HG02678 (cell line): ENCODE results near the gene BZW1.
"Not testable (repeated sequence)": the region's sequence is repeated elsewhere in the genome, so short reads cannot be mapped to it uniquely, and the experiment has no call there.

ENCODE experiments used
- ATAC-seq: cut with Tn5 transposase; IDR thresholded peaks from one replicate; pipeline ENCODE4 v1.9.1; 2021; ENCODE audit warnings: mild to moderate bottlenecking, moderate library complexity; ENCODE audit not compliant: unreplicated experiment

BZW1 gene

DNA sequence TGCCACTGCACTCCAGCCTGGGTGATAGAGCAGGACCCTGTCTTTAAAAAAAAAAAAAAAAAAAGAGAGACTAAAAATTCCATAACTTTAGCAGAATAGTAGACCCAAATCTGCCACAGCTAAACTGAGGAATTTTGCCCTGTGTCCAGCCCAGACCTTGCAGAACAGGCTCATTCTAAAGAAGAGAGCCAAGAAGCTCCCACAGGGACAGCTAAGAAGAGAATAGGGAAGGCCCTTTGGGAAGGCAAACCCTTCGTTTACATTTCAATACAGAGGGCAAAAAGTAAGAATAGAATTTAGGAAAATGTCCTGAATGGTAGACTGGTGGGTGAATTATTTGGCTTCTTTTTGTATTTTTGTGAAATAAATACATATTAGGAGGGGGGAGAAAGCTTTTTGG, 21.5 kb upstream of the BZW1 start:
- no peak for ATAC-seq

DNA sequence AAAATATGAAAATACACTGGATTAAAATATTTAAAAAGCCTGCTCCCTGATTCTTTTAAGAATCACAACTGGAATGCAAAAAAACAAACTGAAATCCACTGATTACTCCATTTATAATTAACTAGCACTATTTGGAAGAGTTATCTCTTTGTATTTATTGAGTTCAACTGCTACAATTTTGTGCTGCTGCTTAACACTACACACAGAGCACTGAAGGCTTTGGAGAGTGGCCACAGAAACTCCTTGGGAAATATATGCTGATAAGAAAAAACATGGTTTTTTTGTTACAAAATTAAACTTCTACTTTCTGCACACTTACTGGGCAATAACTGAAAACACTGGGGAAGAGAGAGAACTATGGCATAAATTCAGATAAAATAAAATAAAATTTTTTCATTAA, 19.8 kb upstream of the BZW1 start:
- ATAC-seq, result no peak

DNA sequence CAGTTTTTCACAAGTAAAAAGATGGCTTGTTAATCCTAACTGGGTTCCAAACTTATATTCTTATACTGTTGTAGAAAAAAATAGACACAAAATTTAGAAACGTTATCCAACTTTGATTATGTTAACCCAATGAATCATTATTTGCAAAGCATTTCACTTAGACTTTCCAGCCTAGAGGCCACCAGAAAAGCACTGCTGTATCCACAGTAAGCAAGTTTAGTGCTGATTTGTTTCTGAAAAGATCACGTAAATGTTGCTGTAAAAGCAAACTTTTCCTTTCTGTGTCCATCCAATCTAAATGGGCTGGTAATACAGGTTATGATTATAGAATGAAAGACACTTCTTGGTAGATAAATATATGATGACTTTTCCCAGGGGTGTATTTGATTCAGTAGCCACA, 17.6 kb upstream of the BZW1 start:
- no peak for ATAC-seq

DNA sequence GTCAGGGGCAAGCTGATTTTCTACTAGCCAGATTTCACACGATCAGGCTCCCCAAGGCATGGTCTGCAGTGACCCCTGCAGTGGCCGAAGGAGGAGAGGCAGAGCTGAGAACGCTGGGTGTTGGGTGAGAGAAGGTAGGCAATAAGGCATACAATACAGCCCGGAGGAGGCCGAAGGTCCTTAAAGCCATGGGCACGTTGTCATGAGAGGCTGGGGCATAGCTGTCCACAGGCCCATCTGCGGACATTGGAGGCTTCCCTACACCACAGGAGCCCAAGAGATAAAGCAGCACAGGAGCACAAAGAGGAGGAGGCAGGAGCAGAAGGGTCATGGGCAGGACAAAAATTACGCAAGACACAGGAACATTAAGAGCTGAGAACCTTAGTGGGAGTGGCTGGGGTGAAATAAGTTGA, 16.7 kb upstream of the BZW1 start:
- no peak for ATAC-seq

DNA sequence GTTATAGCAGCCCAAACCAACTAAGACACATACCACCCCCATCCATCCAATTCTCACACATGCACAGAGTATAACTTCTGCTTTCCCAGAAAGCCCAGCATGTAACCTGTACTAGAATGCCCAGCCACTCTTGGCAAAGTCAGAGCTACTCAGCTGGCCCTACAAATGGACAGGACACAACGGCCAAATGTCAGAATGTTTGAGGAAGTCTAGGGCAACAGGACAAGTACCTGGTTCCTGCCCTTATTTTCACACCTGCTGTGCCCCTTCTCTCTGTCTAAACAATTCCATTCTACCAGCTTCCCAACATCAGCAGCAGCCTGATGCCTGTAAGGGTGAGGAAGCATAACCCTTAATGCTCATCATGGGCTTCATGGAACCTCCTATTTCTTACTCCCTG, 15.1 kb upstream of the BZW1 start:
- ATAC-seq, result no peak

DNA sequence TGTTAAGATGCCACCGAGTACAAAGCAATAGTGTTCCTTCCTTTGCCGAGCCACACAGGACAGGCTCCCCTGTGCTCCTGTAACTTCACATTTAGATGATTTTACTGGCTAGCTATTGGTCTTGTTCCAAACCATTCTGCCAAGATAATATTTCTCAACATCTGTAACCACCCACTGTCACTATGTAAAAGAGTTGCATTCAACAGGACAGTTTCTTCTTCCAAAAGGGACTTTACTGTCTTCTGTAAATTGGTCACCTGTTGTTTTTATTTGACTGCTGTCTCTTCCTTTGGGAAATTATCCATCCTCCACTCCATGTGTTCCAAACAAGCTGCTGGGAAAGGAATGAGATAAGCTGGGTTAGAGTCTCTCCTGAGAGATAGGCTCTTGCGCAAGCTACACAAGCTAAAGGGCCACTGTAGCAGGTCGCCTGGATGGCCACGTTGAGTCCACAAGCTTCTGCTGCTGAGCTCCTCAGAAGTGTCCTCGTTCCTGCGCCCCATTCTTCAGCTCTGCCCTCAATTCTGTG, 14.4 kb upstream of the BZW1 start:
- ATAC-seq, result no peak

DNA sequence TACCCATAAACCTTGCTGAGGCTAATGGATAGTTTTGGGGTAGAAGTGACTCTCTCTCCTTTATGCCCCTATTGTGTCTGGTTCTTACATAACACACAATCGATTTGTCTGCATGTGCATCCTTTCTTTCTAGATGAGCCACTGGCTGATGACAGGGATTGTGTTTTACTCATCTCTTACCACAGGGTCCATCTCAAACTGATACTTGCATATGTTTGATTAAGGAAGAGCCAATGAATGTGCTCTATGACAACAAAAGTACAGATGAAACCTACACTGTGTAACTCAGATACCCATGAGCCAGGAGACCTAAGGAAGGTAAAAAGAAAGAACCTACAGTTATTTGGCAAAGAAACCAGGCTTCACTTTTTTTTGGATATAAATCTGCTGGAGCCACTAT, 13.2 kb upstream of the BZW1 start:
- no peak for ATAC-seq

DNA sequence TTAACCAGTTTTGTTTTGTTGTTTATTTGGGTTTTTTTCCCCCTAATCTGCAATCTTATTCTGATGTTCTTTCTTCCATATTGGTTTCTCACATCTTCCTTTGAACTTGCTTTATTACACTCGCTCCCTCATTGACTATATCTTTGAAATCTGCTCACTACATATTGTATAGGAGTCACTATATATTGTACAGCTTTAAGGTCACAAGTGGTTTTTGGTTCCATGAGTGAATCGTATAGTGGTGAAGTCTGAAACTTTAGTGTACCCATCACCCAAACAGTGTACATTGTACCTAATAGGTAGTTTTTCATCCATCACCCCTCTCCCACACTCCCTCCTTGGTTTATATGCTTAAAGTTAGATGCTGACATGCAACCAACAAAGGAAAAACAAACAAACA, 11.3 kb upstream of the BZW1 start:
- no peak for ATAC-seq

DNA sequence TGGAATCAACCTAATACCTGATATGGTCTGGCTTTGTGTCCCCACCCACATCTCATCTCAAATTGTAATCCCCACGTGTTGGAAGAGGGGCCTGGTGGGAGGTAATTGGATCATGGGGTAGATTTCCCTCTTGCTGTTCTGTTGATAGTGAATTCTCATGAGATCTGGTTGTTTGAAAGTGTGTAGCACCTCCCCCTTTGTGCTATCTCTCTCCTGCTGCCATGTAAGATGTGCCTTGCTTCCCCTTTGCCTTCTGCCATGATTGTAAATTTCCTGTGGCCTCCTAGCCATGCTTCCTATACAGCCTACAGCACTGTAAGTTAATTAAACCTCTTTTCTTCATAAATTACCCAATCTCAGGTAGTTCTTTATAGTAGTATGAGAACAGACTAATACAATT, 10.3 kb upstream of the BZW1 start:
- not testable (repeated sequence) for ATAC-seq

DNA sequence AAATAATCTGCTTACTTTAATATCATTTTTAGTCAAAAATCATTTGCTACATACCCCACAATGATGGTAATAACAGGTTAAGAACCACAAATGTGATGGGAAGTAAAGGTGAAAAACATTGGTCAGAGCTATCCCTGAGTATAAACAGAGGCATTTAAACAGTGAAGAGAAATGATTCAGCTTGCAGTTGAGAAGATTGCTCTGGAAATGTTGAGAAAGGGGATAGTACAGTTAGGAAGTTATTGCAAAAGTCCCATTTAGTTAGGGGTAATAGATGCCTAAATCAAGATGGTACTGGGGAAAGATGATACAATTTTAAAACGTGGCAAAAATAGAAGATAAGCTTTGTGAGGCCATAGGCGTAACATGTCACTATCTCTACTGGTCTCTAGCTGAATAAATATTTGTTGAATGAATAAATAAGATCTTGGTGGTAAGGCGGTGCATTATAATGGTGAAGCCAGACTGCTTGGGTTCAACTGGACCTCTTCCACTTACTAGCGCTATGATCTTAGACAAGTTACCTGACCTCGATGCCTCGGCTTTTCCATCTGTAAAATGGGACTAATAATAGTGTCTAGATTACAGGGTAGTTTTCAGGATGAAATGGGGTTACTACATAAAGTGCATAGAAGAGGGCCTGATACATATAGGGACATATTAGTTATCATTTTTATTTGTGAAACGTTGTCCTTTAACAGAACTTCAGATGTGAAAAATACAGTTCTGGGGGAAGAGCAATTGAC, 2.0 kb upstream of the BZW1 start:
- no peak for ATAC-seq

DNA sequence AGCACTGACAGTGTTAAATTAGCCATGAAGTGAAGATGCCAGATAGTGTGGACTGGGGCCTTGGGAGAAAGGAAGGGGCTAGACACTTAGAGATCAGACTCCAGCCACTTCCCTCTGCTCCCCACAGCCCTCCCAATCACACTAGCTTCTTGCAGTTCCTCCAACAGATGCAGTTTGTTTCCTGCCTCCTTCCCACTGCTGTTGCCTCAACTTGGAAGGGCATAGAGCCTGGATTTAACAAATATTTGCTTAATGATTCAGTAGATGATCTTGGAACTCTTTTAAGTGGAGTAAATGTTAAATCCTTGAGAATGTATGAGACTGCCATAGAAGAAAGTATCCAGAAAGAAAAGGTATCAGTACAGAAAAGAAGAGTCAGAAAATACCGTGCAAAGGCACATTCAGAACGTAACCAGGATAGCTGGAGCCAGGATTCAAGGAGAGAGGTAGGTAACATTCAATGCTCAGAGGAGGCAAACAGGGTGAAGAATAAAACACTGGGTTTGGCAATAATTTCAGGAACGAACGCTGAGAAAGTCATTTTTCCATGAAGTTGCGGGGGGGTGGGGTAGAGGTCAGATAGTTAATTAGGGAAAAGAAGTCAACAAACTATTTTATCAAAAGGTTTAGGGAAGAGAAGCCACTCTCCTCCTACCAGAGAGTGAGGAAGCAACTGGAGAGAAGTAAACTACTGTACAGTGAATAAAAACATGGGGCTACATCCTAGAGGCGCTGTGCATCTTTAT, 1.3 kb upstream of the BZW1 start:
- ATAC-seq, result no peak

DNA sequence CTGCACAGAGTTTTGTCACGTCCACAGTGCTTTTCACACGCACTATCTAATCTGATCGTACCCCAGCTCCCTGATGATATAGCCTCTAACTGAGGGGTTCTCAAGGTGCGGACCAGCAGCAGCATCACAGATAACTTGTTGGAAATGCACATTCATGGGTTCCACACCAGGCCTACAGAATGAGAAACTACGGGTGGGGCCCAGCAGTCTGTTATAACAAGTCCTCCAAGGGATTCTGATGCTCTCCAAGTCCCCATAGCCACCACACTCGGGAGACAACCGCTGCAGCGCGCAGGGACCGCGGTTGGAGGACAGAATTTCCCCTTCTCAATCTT, 745 bp upstream of the BZW1 start:
- no peak for ATAC-seq

DNA sequence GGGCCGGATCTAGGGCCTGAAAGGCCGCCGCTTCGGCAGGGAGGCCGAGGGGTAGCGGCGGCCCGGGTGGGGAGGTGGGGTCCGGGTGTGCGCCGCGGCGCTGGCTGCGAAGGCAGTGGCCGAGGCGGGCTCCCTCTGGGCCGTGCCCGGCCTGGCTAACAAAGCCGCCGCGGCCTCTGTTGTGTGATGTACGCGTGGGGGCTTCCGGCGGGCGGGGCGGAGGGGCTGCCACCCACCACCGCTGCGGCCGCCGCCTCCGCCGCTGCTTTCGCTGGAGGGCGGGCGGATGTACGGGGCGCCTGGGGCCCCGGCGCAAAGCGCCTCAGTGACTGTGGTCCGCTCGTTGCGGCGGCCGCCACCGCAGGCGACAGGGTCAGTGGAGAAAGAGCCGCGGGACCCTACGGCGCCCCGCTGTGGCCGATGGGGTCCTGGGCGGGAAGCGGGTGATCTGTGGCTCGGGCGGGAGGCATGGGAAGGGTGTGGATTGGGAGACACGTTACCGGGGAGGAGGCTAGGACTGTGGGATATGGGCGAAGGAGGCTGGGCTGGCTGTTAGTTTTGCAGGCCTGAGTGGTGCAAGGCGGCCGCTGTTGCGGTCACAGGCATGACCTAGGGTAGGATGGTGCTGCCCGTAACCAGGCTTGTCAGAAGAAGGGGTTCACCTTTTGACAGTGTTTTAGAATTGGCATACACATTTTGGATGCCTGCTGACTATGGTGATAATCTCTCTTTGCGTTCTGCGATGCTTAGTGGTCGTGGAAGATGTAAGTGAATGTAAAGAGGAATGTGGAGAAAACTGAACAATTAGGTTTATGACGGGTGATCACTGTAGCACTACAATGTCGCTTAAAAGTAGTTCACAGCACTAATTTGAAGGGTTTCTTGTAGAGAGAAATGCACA, 662 bp downstream of the BZW1 start:
- ATAC-seq, result peak; percentile 29

DNA sequence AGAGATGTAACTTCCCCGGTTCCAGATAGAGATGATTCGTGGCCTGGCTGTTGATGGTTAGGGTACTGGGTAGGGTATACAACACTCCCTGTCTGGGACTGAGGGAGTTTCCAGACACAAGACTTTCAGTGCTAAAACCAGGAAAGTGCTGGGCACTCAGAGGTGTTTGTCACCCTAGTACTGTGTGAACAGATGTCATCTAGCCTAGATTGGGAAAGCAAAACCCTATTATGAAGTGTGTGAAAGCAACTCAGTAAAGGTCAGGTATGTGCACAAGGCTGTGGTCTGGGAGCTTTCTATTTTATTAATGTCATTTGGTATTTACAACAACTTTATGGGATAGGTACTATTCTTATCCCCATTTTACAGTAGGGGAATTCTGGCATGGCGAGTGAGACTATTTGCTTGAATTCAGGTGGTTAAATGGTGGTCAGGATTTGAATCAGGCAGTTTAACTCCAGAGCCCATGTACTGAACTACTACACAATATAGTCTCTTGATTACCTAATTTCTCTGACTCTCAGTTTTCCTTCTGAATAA, 2.6 kb downstream of the BZW1 start:
- peak; percentile 15 for ATAC-seq

DNA sequence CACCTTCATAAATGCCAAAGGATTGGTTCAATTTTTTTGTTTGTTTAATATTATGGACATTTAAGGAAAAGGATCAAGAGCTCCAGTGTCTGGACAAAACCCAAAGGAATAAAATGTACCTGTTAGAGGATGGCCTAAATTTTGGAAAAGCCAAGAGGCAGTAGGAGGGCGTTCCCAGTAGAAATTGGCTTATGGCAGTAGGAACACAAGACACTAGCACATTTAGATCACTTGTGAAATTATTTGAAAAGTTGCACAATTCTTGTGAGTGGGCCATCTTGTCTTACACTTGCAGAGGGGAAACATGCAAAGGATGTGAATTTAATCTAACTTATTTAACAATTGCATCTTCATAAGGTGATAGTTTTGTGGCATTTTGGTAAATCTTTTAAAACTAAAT, 3.2 kb downstream of the BZW1 start:
- no peak for ATAC-seq

DNA sequence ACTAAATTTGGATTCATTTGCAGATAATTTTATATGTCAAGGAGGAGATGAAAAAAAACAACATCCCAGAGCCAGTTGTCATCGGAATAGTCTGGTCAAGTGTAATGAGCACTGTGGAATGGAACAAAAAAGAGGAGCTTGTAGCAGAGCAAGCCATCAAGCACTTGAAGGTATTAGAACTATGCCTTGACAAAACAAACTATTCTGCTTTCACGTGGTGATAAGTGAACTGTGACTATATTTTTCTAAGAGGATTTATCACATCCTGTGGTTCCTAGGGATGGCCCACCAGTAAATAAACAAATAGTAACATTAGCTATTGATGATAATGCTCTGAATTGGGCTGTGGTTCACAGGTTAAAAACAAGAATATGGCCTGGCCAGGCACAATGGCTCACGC, 7.0 kb downstream of the BZW1 start:
- ATAC-seq, result not testable (repeated sequence)

DNA sequence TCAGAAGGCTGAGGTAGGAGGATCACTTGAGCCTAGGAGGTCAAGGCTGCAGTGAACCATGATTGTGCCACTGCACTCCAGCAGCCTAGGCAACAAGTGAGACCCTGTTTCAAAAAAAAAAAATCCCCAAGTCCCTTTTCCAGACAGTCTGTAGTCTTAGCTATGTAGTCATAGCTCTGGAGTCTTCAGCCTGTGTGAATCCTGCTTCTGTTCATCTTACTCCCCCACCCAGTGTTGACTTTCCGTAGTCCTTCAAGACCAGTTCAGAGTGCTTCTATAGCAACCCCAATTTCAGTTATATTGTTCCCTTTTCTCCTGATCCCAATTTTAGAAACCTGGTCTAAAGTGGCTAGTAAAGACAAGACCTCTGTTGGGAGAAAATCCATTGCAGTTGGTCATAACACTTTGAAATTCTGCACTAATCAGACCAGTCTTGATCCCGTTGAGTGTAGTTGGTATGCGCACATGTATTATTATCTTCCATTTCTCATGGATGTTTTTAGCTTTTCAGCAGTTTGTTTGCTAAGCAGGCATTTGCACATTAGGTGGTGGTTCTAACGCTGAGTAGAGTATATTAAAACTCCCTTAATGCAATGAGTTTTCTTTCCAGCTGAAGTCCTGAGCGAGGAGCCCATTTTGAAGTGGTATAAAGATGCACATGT, 9.0 kb downstream of the BZW1 start:
- ATAC-seq, result no peak

DNA sequence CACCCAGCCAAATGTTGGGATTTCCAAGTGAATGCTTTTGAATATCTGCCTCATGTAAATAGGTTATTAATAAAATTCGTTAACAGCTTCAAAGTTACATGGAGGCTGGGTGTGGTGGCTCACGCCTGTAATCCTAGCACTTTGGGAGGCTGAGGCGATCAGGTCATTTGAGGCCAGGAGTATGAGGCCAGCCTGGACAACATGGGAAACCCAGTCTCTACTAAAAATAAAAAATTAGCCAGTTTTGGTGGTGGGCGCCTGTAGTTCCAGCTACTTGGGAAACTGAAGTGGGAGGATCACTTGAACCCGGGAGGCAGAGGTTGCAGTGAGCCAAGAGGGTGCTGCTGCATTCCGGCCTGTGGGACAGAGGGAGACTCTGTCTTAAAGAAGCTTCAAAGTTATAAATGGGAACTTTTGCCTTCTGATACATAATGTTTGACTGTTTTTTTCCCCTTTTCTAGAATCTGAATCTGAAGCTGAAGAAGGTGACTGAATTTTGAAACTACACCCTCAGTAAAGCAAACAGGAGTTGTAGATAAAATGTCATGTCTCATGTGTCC, 10.1 kb downstream of the BZW1 start:
- no peak for ATAC-seq

DNA sequence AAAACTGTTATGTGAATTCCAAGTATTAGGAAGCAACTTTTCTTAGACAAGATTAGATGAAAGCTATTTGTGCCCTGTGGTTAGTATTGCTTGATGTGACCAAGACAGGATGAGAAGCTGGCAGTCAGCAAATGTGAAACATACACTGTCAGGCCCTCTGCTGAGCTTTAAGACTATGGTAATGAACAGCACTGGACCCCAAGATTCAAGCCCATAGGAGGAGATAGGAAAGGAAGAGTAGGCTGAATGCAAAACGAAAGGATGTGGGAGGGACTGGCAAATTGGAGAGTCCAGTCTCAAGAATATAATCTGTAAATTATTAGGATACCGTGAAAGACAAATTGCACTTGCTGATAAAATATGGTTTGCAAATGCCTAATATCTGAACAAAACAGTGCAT, 16.4 kb downstream of the BZW1 start:
- ATAC-seq, result no peak

DNA sequence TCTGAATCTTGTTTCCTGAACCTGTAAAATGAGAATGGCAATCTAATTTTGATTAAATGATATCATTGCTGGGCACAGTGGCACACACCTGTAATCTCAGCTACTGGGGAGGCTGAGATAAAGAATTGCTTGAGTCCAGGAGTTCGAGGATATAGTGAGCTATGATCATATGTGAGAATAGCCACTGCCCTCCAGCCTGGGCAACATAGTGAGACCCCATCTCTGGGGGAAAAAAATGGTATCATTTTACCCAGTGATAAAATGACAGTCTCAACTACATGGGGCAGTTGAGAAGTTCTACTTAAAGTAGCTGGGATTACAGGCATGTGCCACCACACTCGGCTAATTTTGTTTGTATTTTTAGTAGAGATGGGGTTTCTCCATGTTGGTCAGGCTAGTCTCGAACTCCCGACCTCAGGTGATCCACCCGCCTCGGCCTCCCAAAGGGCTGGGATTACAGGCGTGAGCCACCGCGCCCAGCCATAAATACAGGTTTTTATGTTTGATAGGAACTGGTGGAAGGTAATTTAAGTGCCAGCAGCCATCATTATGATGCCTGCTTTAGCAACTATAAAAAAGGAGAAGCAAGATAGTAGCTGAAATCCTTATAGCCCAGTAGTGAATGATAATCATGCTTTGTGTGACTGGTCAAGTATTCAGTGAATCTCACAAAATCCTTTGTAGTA, 17.0 kb downstream of the BZW1 start:
- no peak for ATAC-seq
